Keratinocyte (primary cell): Measurements from ENCODE around the gene CDH13. TPM values are rescaled to one million over a fixed set of nuclear protein-coding genes. Genes with fewer than 3 reads are reported as not detected.

Experiments
- DNase-seq: peaks from one replicate; pipeline ENCODE4 v3.0.0-alpha.2; 2011; ENCODE audit warnings: low read depth, missing footprints, low spot score
- FAIRE-seq: peaks from 2 replicates; lab custom pipeline; 2011; peaks lifted over from hg19 to GRCh38; lab: Jason Lieb, UNC
- H2AFZ ChIP-seq: 2 replicates; pipeline ENCODE4 v1.6.0; 2012; ENCODE audit warnings: low read length, control low read depth, inconsistent platforms; ENCODE audit not compliant: control insufficient read depth
- H3K27ac ChIP-seq: 2 replicates; pipeline ENCODE4 v1.5.1; 2011; ENCODE audit warnings: low read length; ENCODE audit not compliant: control insufficient read depth, insufficient read depth
- H3K27me3 ChIP-seq: 3 replicates; pipeline ENCODE4 v1.6.0; 2011; ENCODE audit warnings: low read length; ENCODE audit not compliant: control insufficient read depth, insufficient read depth; ENCODE audit errors: extremely low read depth
- H3K36me3 ChIP-seq, 2 experiments: 2 replicates in 1 of 2; 3 replicates in 1 of 2; pipeline ENCODE4 v1.5.1; 2011; ENCODE audit warnings: low read length in 2 of 2, mild to moderate bottlenecking in 1 of 2; ENCODE audit not compliant: control insufficient read depth in 2 of 2, insufficient read depth in 2 of 2; ENCODE audit errors: extremely low read depth in 1 of 2
- H3K4me1 ChIP-seq: 3 replicates; pipeline ENCODE4 v1.5.1; 2011; ENCODE audit warnings: low read length; ENCODE audit not compliant: control insufficient read depth, insufficient read depth; ENCODE audit errors: extremely low read depth
- H3K4me2 ChIP-seq: 3 replicates; pipeline ENCODE4 v1.6.0; 2011; ENCODE audit warnings: low read depth, low read length; ENCODE audit not compliant: control insufficient read depth, insufficient read depth; ENCODE audit errors: extremely low read depth
- H3K4me3 ChIP-seq, 3 experiments: fragments of 200-600 bp in 1 of 3; sonication (generic) in 1 of 3; 2 replicates in 2 of 3; 3 replicates in 1 of 3; pipeline ENCODE4 v1.5.1; 2011 to 2016; ENCODE audit warnings: low read length in 3 of 3, mild to moderate bottlenecking in 3 of 3, control low read depth in 2 of 3, inconsistent platforms in 1 of 3, low read depth in 1 of 3, mixed read lengths in 1 of 3, mixed run types in 1 of 3, moderate library complexity in 1 of 3; ENCODE audit not compliant: control insufficient read depth in 2 of 3, insufficient read depth in 2 of 3; ENCODE audit errors: extremely low read depth in 1 of 3
- H3K79me2 ChIP-seq: 2 replicates; pipeline ENCODE4 v1.6.0; 2012; ENCODE audit warnings: low read length; ENCODE audit not compliant: control insufficient read depth, insufficient read depth
- H3K9ac ChIP-seq: 3 replicates; pipeline ENCODE4 v1.6.0; 2011; ENCODE audit warnings: low read length; ENCODE audit not compliant: control insufficient read depth, insufficient read depth; ENCODE audit errors: extremely low read depth
- H3K9me1 ChIP-seq: 3 replicates; pipeline ENCODE4 v1.6.0; 2011; ENCODE audit warnings: low read length; ENCODE audit not compliant: control insufficient read depth, insufficient read depth; ENCODE audit errors: extremely low read depth
- H3K9me3 ChIP-seq: 2 replicates; pipeline ENCODE4 v1.5.1; 2012; ENCODE audit warnings: low read depth, low read length; ENCODE audit not compliant: control insufficient read depth
- H4K20me1 ChIP-seq: 3 replicates; pipeline ENCODE4 v1.6.0; 2011; ENCODE audit warnings: low read length; ENCODE audit not compliant: control insufficient read depth, insufficient read depth; ENCODE audit errors: extremely low read depth
- CTCF ChIP-seq, 3 experiments: IDR thresholded peaks in 1 of 3; conservative IDR thresholded peaks in 1 of 3; optimal IDR thresholded peaks in 1 of 3; 2 replicates in 2 of 3; 3 replicates in 1 of 3; pipeline versions ENCODE3 to v1.5.1; 2011; ENCODE audit warnings: low read length in 3 of 3, mild to moderate bottlenecking in 3 of 3, moderate library complexity in 2 of 3, control low read depth in 1 of 3, inconsistent platforms in 1 of 3; ENCODE audit not compliant: insufficient read depth in 2 of 3; ENCODE audit errors: extremely low read depth in 1 of 3
- EZH2 ChIP-seq: IDR thresholded peaks from one replicate; pipeline ENCODE4 v1.6.1; 2012; ENCODE audit warnings: inconsistent platforms, mild to moderate bottlenecking, low read length, moderate library complexity
- dilution Hi-C: fragments of 300-500 bp; cut with MboI; formaldehyde crosslinking; loops from one replicate; pipeline ENCODE4 v1.7.0; 2020; ENCODE audit warnings: low sequenced_read_pairs; ENCODE audit not compliant: extremely low pct_ligation_motif_present
- polyA plus RNA-seq, 5 experiments: library from polyadenylated mRNA; depleted of rRNA in 3 of 5; stranded (reverse) in 3 of 5; stranded (forward) in 1 of 5; unstranded in 1 of 5; fragments of >200 nt; gene quantifications; 1 replicate in 1 of 5; 2 replicates in 3 of 5; 3 replicates in 1 of 5; pipeline versions ENCODE4 v1.2.1 to v1.2.3, GENCODE V29; 2011 to 2012; ENCODE audit warnings: missing spikeins in 2 of 5, low read depth in 1 of 5, low replicate concordance in 1 of 5

The CDH13 gene
- polyA plus RNA-seq, 1 donor (not counting 4 experiments of a cell fraction or from before 2014, with no cell fraction given): 111 TPM

GRCh38 chr16:82754716-82755513, 128.1 kb downstream of the CDH13 start:
- dilution Hi-C loops: no loop called here
- no peak for FAIRE-seq

DNA sequence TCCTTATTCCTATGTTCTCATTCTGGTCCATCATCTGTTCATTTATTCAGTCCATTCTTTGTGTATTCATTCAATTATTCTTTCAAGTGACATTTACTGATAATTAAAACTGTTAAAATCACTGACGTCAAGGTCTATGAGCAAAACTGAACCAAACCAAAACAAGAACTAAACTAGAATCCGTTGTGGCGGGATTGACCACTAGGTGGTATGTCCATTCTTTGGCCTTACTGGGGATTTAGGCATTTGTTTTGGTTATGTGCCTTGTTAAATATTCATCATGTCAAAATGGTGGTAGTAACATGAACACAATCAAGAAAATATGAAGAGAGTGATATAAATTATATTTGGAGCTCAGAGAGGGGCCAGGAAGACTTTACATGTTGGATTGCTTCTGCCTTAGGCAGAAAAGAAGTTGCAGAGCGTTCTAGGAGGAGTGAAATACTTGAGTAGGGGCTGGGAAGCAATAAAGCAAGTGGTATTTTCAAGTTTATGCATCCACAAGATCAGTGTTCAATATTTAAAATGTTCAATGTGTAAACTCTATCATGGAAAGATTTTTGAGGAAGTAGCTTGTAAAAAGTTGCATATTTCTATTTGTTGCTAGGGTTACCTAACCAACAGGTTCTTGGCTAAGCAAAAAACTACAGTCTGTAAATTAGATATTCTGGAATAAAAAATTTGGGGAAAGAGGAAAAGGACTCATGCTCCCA, 129.0 kb downstream of the CDH13 start:
- Histone ChIP-seq H3K9ac (no peak overlapping the region), H3K9me1 (no peaks in the 10 kb centered on the region), H3K9me3 (no peaks in the 10 kb centered on the region), H3K4me1 (peaks cover 13% of the 10 kb centered on the region), H4K20me1 (no peaks in the 10 kb centered on the region), H3K79me2 (peaks cover 29% of the 10 kb centered on the region), H3K4me3 (no peak overlapping the region), H3K36me3 (no peaks in the 10 kb centered on the region), H2AFZ (no peak overlapping the region), H3K4me2 (no peak overlapping the region), H3K27me3 (no peaks in the 10 kb centered on the region), H3K27ac (no peak overlapping the region)
- no peak for DNase-seq
- TF ChIP-seq CTCF (optimal IDR thresholded peaks at IDR 0.05 in 1 of 3, IDR thresholded peaks at IDR 0.05 in 1 of 3, conservative IDR thresholded peaks at IDR 0.05 in 1 of 3; ENCODE audit: extremely low read depth in 1 of 3, insufficient read depth in 2 of 3, low read length in 3 of 3): no peak
- TF ChIP-seq EZH2: no peak
- dilution Hi-C loops: no loop called here
- no peak for FAIRE-seq

More at GRCh38 chr16:82754716-82755513, 128.1 kb downstream of the CDH13 start:
- no peak overlapping the region for H2AFZ ChIP-seq
- DNase-seq: no peak
- peaks cover 9% of the 10 kb centered on the region for H3K4me1 ChIP-seq
- no peaks in the 10 kb centered on the region for H4K20me1 ChIP-seq
- H3K4me2 ChIP-seq: no peak overlapping the region
- no peaks in the 10 kb centered on the region for H3K9me3 ChIP-seq
- H3K27me3 ChIP-seq: no peaks in the 10 kb centered on the region
- TF ChIP-seq CTCF (optimal IDR thresholded peaks at IDR 0.05 in 1 of 3, IDR thresholded peaks at IDR 0.05 in 1 of 3, conservative IDR thresholded peaks at IDR 0.05 in 1 of 3; ENCODE audit: extremely low read depth in 1 of 3, insufficient read depth in 2 of 3, low read length in 3 of 3) (no peak), EZH2 (no peak)
- no peak overlapping the region for H3K27ac ChIP-seq
- no peak overlapping the region for H3K4me3 ChIP-seq
- no peaks in the 10 kb centered on the region for H3K36me3 ChIP-seq
- no peaks in the 10 kb centered on the region for H3K9me1 ChIP-seq
- H3K79me2 ChIP-seq: peaks cover 26% of the 10 kb centered on the region
- no peak overlapping the region for H3K9ac ChIP-seq
